CD4-positive, alpha-beta memory T cell (primary cell): ENCODE results near the gene SLC25A18. TPM values are rescaled to one million over a fixed set of nuclear protein-coding genes. Genes with fewer than 3 reads are reported as not detected.
A peak's percentile ranks its signal among the peaks of the same experiment; 100 is the strongest.

Experiments used
- CTCF ChIA-PET: fragments of 350-600 bp; sonication (Branson Sonifier 250); formaldehyde crosslinking; loops from one replicate; lab custom pipeline; 2021; ENCODE audit warnings: inconsistent platforms; ENCODE audit not compliant: partially characterized antibody; lab: Charles Lee
- POLR2A ChIA-PET: fragments of 350-600 bp; sonication (Branson Sonifier 250); formaldehyde crosslinking; loops from one replicate; lab custom pipeline; 2021; ENCODE audit not compliant: partially characterized antibody; lab: Charles Lee
- DNase-seq, 5 donors: peaks; one replicate each; pipeline versions ENCODE4 v3.0.0 to v3.0.0-alpha.2; 2020 to 2022; ENCODE audit warnings: mixed read lengths in 1 of 5
- H3K27ac ChIP-seq: one replicate; pipeline ENCODE4 v1.7.0; 2013; ENCODE audit warnings: low read depth, low read length
- H3K27me3 ChIP-seq: 2 replicates; pipeline ENCODE4 v1.7.0; 2013; ENCODE audit warnings: mild to moderate bottlenecking, low read length, moderate library complexity; ENCODE audit not compliant: insufficient read depth
- H3K36me3 ChIP-seq: 2 replicates; pipeline ENCODE4 v1.7.0; 2013; ENCODE audit warnings: mild to moderate bottlenecking, low read length, moderate library complexity; ENCODE audit not compliant: insufficient read depth
- H3K4me1 ChIP-seq: 2 replicates; pipeline ENCODE4 v1.7.0; 2013; ENCODE audit warnings: mild to moderate bottlenecking, low read length, moderate library complexity; ENCODE audit not compliant: insufficient read depth
- H3K4me3 ChIP-seq, 2 donors: one replicate each; pipeline ENCODE4 v1.7.0; 2013; ENCODE audit warnings: low read length in 2 of 2, mild to moderate bottlenecking in 1 of 2
- H3K9me3 ChIP-seq, 2 donors: one replicate each; pipeline ENCODE4 v1.7.0; 2013; ENCODE audit warnings: low read length in 2 of 2, control low read depth in 1 of 2; ENCODE audit not compliant: control insufficient read depth in 1 of 2
- H3K27ac Mint-ChIP-seq, 7 donors: one replicate each; pipeline ENCODE4 v1.8.0; 2020 to 2021; ENCODE audit warnings: mixed read lengths in 7 of 7, mild to moderate bottlenecking in 6 of 7, inconsistent platforms in 3 of 7, moderate library complexity in 3 of 7
- H3K27me3 Mint-ChIP-seq, 2 donors: one replicate each; pipeline ENCODE4 v1.8.0; 2020 to 2021; ENCODE audit warnings: mixed read lengths in 2 of 2
- H3K36me3 Mint-ChIP-seq, 2 donors: one replicate each; pipeline ENCODE4 v1.8.0; 2020 to 2021; ENCODE audit warnings: mixed read lengths in 2 of 2, inconsistent platforms in 1 of 2, mild to moderate bottlenecking in 1 of 2
- H3K4me1 Mint-ChIP-seq, 4 donors: one replicate each; pipeline ENCODE4 v1.8.0; 2020 to 2021; ENCODE audit warnings: mixed read lengths in 4 of 4, mild to moderate bottlenecking in 1 of 4
- H3K4me3 Mint-ChIP-seq, 8 donors: one replicate each; pipeline ENCODE4 v1.8.0; 2020 to 2021; ENCODE audit warnings: mixed read lengths in 8 of 8, mild to moderate bottlenecking in 7 of 8, moderate library complexity in 6 of 8, inconsistent platforms in 3 of 8
- H3K9me3 Mint-ChIP-seq, 8 donors: one replicate each; pipeline ENCODE4 v1.8.0; 2020 to 2021; ENCODE audit warnings: mixed read lengths in 8 of 8, mild to moderate bottlenecking in 5 of 8, inconsistent platforms in 3 of 8, moderate library complexity in 1 of 8
- intact Hi-C: fragments of 100-400 bp; cut with micrococcal nuclease; formaldehyde crosslinking; loops from one replicate; pipeline ENCODE4 v1.15.1; 2023
- polyA plus RNA-seq, 2 donors: library from polyadenylated mRNA; unstranded; fragments of 300-500 nt; fragmentation: Illumina TruSeq; gene quantifications; one replicate each; pipeline ENCODE4 v1.2.3, GENCODE V29; 2021
- total RNA-seq, 2 experiments: library from RNA; stranded (reverse); gene quantifications; one replicate each; pipeline ENCODE4 v1.2.3, GENCODE V29; 2021

SLC25A18 gene
- total and polyA plus RNA-seq, 4 experiments from 2014 or later: 0.10 TPM; not detected in 3

- ChIA-PET CTCF (no interaction called here), POLR2A (no interaction called here)
- no peak for DNase-seq
- H3K27me3 ChIP-seq: no peaks in the 10 kb centered on the region
- no peak overlapping the region for H3K27ac ChIP-seq
- intact Hi-C loops: no loop called here
- H3K9me3 ChIP-seq: no peaks in the 10 kb centered on the region
- Mint-ChIP-seq H3K27ac (no peak overlapping the region), H3K9me3 (no peaks in the 10 kb centered on the region), H3K4me1 (no peaks in the 10 kb centered on the region), H3K4me3 (no peak overlapping the region), H3K27me3 (peaks cover 1 to 5% of the 10 kb centered on the region in 2 donors), H3K36me3 (no peaks in the 10 kb centered on the region)
- H3K4me3 ChIP-seq: no peak overlapping the region
- no peaks in the 10 kb centered on the region for H3K36me3 ChIP-seq
- no peaks in the 10 kb centered on the region for H3K4me1 ChIP-seq
Observed at GRCh38 chr22:17581056-17581455, 17.8 kb downstream of the SLC25A18 start.

GRCh38 chr22:17581631-17582030, 18.3 kb downstream of the SLC25A18 start:
- Histone ChIP-seq H3K4me3 (no peak overlapping the region), H3K4me1 (no peaks in the 10 kb centered on the region), H3K9me3 (no peaks in the 10 kb centered on the region), H3K27me3 (no peaks in the 10 kb centered on the region), H3K27ac (no peak overlapping the region), H3K36me3 (no peaks in the 10 kb centered on the region)
- H3K27me3 Mint-ChIP-seq: peaks cover 1 to 5% of the 10 kb centered on the region in 2 donors
- no peaks in the 10 kb centered on the region for H3K9me3 Mint-ChIP-seq
- no peaks in the 10 kb centered on the region for H3K36me3 Mint-ChIP-seq
- no peaks in the 10 kb centered on the region for H3K4me1 Mint-ChIP-seq
- ChIA-PET CTCF (no interaction called here), POLR2A (no interaction called here)
- intact Hi-C loops: no loop called here
- DNase-seq: no peak
- H3K27ac Mint-ChIP-seq: no peak overlapping the region
- no peak overlapping the region for H3K4me3 Mint-ChIP-seq

GRCh38 chr22:17583151-17583550, 19.9 kb downstream of the SLC25A18 start:
- Mint-ChIP-seq H3K27me3 (peaks cover 1 to 5% of the 10 kb centered on the region in 2 donors), H3K36me3 (no peaks in the 10 kb centered on the region), H3K27ac (no peak overlapping the region), H3K4me1 (no peaks in the 10 kb centered on the region), H3K9me3 (no peaks in the 10 kb centered on the region), H3K4me3 (no peak overlapping the region)
- Histone ChIP-seq H3K4me3 (no peak overlapping the region), H3K36me3 (no peaks in the 10 kb centered on the region), H3K27me3 (no peaks in the 10 kb centered on the region), H3K4me1 (no peaks in the 10 kb centered on the region), H3K27ac (no peak overlapping the region), H3K9me3 (no peaks in the 10 kb centered on the region)
- no peak for DNase-seq
- intact Hi-C loops: no loop called here
- CTCF ChIA-PET: no interaction called here
- POLR2A ChIA-PET: no interaction called here

GRCh38 chr22:17586831-17587440, 23.6 kb downstream of the SLC25A18 start:
- peaks cover 10 to 13% of the 10 kb centered on the region in 2 donors for H3K36me3 Mint-ChIP-seq
- Histone ChIP-seq H3K27me3 (no peaks in the 10 kb centered on the region), H3K36me3 (peaks cover 1% of the 10 kb centered on the region), H3K4me3 (no peak overlapping the region), H3K27ac (no peak overlapping the region), H3K9me3 (no peaks in the 10 kb centered on the region), H3K4me1 (no peaks in the 10 kb centered on the region)
- DNase-seq: no peak
- H3K9me3 Mint-ChIP-seq: no peaks in the 10 kb centered on the region
- H3K27me3 Mint-ChIP-seq: peaks cover 0 to 1% of the 10 kb centered on the region in 2 donors
- H3K4me1 Mint-ChIP-seq: no peaks in the 10 kb centered on the region
- H3K27ac Mint-ChIP-seq: no peak overlapping the region
- ChIA-PET CTCF (no interaction called here), POLR2A (no interaction called here)
- H3K4me3 Mint-ChIP-seq: no peak overlapping the region
- intact Hi-C loops: no loop called here

GRCh38 chr22:17587629-17588028, 24.3 kb downstream of the SLC25A18 start:
- Histone ChIP-seq H3K4me1 (no peaks in the 10 kb centered on the region), H3K36me3 (peaks cover 8% of the 10 kb centered on the region), H3K27ac (no peak overlapping the region), H3K27me3 (no peaks in the 10 kb centered on the region), H3K9me3 (no peaks in the 10 kb centered on the region), H3K4me3 (no peak overlapping the region)
- no peaks in the 10 kb centered on the region for H3K9me3 Mint-ChIP-seq
- intact Hi-C loops: no loop called here
- no peaks in the 10 kb centered on the region for H3K4me1 Mint-ChIP-seq
- H3K27me3 Mint-ChIP-seq: peaks cover 0 to 1% of the 10 kb centered on the region in 2 donors
- H3K27ac Mint-ChIP-seq: peak overlapping the region in 1 of 7 donors; percentile 15
- H3K36me3 Mint-ChIP-seq: peaks cover 16 to 20% of the 10 kb centered on the region in 2 donors
- H3K4me3 Mint-ChIP-seq: no peak overlapping the region
- ChIA-PET CTCF (no interaction called here), POLR2A (no interaction called here)
- DNase-seq: no peak

- intact Hi-C loops: no loop called here
- Mint-ChIP-seq H3K4me1 (no peaks in the 10 kb centered on the region), H3K27ac (no peak overlapping the region), H3K4me3 (no peak overlapping the region), H3K27me3 (no peaks in the 10 kb centered on the region), H3K36me3 (peaks cover 21 to 28% of the 10 kb centered on the region in 2 donors), H3K9me3 (no peaks in the 10 kb centered on the region)
- Histone ChIP-seq H3K9me3 (no peaks in the 10 kb centered on the region), H3K4me1 (no peaks in the 10 kb centered on the region), H3K36me3 (peaks cover 16% of the 10 kb centered on the region), H3K27me3 (no peaks in the 10 kb centered on the region), H3K4me3 (no peak overlapping the region), H3K27ac (no peak overlapping the region)
- ChIA-PET POLR2A (no interaction called here), CTCF (no interaction called here)
- no peak for DNase-seq
Observed at GRCh38 chr22:17588606-17589005, 25.3 kb downstream of the SLC25A18 start.

- H3K36me3 Mint-ChIP-seq: peaks cover 30 to 40% of the 10 kb centered on the region in 2 donors
- ChIA-PET POLR2A (no interaction called here), CTCF (no interaction called here)
- no peaks in the 10 kb centered on the region for H3K4me1 ChIP-seq
- intact Hi-C loops: no loop called here
- no peak overlapping the region for H3K4me3 Mint-ChIP-seq
- peaks cover 27% of the 10 kb centered on the region for H3K36me3 ChIP-seq
- no peak for DNase-seq
- peak overlapping the region in 4 of 7 donors; percentile 14 to 70 (median 60) for H3K27ac Mint-ChIP-seq
- H3K9me3 Mint-ChIP-seq: no peaks in the 10 kb centered on the region
- H3K27me3 Mint-ChIP-seq: no peaks in the 10 kb centered on the region
- H3K4me3 ChIP-seq: no peak overlapping the region
- no peak overlapping the region for H3K27ac ChIP-seq
- no peaks in the 10 kb centered on the region for H3K27me3 ChIP-seq
- H3K4me1 Mint-ChIP-seq: no peaks in the 10 kb centered on the region
- no peaks in the 10 kb centered on the region for H3K9me3 ChIP-seq
Observed at GRCh38 chr22:17589810-17590375, 26.6 kb downstream of the SLC25A18 start.
